DMS53 treated with DMSO at 0.1 percent for 48 hours (cell line): Measurements from ENCODE around the gene CCL1.
"Not testable (repeated sequence)": the region's sequence is repeated elsewhere in the genome, so short reads cannot be mapped to it uniquely, and the experiment has no call there.

Experiments used
- DNase-seq: peaks from one replicate; lab custom pipeline; 2025; ENCODE audit not compliant: unreplicated experiment; lab: John Stamatoyannopoulos, UW

Gene CCL1

GRCh38 chr17:34360601-34361270 lies 2.3 kb downstream of the CCL1 start:
- no peak for DNase-seq

DNA sequence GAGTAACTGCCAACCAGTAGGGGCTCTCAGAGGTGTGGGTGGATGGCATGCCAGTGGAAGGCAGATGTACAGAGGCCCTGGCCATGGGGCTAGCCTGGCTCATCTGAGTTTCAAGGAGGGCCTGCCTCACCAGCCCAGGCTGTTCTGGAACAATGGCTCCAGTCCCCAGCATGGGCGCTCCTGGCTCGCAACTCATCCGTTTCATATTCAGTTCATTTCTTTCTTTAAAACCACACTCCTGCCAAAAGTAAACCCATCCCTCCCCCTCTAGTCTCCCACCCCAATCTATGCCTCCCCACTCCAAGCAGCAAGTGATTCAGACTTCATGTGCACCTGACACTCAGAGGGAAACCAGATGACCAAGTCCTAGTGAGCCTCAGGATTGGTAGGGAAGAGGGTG lies 4.4 kb downstream of the CCL1 start:
- DNase-seq = no peak

- no peak for DNase-seq
Observed at GRCh38 chr17:34357398-34357797, 5.6 kb downstream of the CCL1 start.

- no peak for DNase-seq
Observed at GRCh38 chr17:34356194-34356593, 6.8 kb downstream of the CCL1 start, which contains the start of gene CCL13. Gene CCL13, plus strand, starts transcription at chr17:34356480. Its CDS starts 47 bp downstream, at chr17:34356527.

- DNase-seq = no peak
Observed at GRCh38 chr17:34354637-34355036, 8.4 kb downstream of the CCL1 start.

- no peak for DNase-seq
Observed at GRCh38 chr17:34352191-34352590, 10.8 kb downstream of the CCL1 start.

DNA sequence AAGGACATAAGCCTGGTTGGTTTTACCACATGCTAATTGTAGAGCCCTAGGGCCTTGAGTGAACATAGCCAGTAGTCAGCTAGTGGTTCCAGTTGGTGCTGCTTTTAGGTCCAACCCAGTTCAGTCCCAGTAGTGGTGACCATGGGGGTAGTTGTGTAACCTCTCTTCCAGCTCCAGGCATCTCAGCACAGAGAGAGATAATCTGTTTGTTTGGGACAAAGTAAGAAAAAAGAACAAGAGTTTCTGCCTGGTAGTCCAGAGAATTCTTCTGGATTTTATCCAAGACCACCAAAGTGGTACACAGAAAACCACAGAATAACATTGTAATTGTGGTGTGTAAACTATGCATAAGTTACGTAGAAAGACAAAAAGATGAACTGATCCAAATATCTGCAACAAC lies 11.9 kb downstream of the CCL1 start:
- no peak for DNase-seq

DNA sequence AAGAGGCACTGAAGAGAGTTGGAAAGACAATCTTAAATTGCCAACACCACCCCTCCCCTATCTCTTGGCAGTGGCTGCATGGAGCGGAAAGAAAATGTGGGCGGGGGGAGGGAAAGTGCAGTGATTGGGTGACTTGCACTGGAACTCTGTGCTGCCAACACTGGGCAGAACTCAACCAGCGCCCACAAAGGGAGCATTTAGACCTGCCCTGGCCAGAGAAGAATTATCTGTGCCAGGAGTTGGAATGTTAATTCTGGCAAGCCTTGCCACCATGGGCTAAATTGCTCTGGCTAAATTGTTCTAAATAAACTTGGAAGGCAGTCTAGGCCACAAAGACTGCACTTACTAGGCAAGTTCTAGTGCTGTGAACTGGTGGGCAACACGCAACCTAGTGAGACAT lies 13.3 kb downstream of the CCL1 start:
- DNase-seq = no peak

- DNase-seq = no peak
Observed at GRCh38 chr17:34347063-34347462, 16.0 kb downstream of the CCL1 start.

DNA sequence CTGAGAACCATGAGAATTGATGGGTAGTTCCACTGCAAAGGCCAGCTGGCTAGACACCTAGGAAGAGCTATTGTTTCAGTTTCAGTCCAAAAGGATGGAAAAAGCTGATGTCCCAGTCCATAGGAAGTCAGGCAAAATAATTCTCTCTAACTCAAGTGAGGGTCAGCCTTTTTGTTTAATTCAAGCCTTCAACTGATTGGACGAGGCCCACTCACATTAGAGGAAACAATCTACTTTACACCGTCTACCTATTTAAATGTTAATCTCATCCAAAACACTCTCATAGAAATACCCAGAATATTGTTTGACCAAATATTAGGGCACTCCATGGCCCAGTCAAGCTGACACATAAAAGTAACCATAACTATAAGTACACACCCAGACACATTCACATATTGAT lies 21.1 kb downstream of the CCL1 start:
- no peak for DNase-seq

DNA sequence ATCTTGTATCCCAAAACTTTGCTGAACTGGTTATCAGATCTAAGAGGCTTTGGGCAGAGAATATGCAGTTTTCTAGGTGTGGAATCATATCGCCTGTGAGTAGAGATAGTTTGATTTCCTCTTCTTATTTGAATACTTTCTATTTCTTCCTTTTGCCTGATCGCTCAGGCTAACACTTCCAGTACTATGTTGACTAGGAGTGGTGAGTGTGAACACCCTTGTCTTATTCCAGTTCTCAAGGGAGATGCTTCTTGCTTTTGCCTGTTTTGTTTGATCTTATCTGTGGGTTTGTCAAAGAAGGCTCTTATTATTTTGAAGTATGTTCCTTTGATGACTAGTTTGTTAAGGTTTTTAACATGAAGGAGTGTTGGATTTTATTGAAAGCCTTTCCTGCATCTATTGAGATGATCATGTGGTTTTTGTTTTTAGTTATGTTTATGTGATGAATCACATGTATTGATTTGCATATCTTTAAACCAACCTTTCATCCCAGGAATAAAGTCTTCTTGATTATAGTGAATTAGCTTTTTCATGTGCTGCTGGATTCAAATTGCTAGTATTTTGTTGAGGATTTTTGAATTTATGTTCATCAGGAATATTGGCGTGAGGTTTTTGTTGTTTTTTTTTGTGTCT lies 23.8 kb downstream of the CCL1 start:
- no peak for DNase-seq

DNA sequence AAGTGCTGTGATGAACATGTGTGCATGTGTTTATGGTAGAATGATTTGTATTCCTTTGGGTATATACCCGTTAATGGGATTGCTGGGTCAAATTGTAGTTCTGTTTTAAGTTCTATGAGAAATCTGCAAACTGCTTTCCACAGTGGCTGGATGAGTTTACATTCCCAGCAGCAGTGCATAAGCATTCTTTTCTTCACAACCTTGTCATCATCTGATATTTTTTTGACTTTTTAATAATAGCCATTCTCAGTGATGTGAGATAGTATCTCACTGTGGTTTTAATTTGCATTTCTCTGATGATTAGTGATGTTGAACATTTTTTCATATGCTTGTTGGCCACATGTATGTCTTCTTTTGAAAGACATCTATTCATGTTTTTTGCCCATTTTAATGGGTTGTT lies 25.3 kb downstream of the CCL1 start:
- no peak for DNase-seq

DNA sequence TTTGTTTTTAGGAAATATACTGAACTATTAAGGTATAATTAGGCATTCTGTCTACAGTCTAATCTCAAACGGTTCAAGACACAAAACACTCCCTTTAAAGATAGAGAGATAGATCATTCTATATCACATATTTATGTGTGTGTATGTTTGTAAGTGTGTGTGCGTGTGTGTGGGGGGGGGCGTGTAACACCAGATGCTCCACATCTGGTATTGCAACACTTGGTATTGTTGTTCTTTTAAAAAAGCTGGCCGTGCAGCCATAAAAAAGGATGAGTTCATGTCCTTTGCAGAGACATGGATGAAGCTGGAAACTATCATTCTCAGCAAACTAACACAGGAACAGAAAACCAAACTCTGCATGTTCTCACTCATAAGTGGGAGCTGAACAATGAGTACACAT lies 35.5 kb downstream of the CCL1 start:
- not testable (repeated sequence) for DNase-seq

DNA sequence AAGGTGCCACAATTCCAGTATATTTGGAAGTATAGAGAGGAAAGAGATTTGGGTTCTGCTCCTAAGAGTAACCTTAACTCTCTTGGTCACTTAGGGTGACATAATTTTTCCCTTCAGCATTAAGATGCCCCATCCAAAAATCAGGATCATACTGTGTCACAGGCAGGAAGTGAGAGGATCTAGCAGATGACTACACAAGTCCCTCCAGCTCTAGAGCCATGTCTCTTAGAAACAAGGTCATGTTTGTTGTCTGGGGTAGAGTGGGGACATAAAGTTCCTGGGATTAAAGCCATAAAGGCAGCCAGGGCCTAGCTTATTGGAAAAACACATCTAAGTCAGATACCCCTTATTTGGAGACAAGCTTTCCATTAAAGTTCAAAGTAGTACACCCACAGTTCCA lies 41.1 kb downstream of the CCL1 start:
- DNase-seq = no peak

DNA sequence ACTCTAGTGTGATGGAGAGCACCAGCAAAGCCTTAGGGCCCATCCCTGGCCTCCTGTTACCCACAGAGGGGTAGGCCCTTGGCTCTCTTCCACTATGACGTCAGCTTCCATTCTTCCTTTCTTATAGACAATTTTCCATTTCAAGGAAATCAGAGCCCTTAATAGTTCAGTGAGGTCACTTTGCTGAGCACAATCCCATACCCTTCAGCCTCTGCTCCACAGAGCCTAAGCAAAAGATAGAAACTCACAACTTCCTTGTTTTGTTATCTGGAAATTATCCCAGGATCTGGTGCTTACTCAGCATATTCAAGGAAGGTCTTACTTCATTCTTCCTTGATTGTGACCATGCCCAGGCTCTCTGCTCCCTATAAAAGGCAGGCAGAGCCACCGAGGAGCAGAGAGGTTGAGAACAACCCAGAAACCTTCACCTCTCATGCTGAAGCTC lies 44.0 kb downstream of the CCL1 start, which contains the start of gene CCL8:
Gene CCL8, plus strand, starts transcription at position 397 of the 445 bp plus-strand sequence. CDS start 67 bp downstream, outside the sequence.
- no peak for DNase-seq

DNA sequence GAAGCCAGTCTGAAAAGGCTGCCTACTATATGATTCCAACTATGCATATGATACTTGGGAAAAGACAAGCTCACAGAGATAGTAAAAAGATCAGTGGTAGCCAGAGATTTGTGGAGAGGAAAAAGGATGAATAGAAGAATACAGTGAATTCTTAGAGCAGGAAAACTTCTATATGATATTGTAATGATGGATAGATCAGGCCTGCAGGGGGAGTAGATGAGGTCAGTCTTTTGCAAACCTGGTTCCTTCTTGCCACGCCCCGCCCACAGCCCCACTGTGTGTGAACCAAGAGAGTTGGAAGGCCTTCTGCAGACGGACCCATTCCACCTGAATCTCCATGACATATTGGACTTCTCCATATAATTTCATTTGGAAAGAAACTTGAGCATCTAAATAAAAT lies 44.6 kb downstream of the CCL1 start:
- DNase-seq = no peak

DNA sequence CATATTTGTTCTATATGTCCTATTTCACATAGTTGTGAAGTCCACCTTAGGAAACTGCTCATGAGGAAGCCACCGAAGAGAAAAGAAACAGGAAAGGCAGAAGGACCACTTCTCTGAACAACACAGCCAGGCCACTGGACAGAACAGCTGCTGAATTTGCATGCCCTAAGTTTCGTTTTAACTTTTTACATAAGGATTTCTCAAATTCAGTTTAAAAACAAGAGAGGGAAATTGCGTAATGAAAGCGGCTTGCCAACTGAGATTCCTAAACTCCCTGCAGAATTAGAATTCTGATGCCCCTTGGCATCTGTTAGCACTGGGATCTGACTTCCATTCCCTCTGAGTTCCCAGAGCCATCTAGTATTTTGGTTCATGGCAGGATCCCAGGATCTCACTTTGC lies 48.8 kb downstream of the CCL1 start:
- no peak for DNase-seq

- no peak for DNase-seq
Observed at GRCh38 chr17:34313164-34313563, 49.9 kb downstream of the CCL1 start.

GRCh38 chr17:34312080-34312479 lies 51.0 kb downstream of the CCL1 start:
- no peak for DNase-seq

DNA sequence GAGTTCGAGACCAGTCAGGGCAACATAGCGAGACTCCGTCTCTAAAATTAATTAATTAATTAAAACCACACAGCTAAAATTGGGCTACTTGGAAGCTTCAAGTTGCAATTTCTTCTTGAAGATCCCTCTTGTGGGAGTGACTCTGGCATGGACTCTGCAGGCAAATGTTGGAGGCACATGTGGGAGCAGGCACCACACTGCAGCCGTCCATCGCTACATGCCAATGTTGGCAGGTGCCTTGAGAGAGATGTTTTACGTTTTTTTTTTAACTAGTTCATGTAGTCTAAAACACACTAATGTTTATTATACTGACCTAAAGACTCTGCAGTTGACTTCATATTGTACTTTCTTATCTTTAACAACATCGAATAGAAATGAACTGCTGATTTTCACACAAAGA lies 51.7 kb downstream of the CCL1 start:
- no peak for DNase-seq
